ENCODE measurements around the gene ACTMAP. TPM values are rescaled to one million over a fixed set of nuclear protein-coding genes. Genes with fewer than 3 reads are reported as not detected.

Gene ACTMAP
- total and polyA plus RNA-seq, 9 of the 15 experiments (the other 6 are each of a cell fraction or from before 2014, with no cell fraction given) = 1.7 to 16.6 (median 4.9) TPM

DNA sequence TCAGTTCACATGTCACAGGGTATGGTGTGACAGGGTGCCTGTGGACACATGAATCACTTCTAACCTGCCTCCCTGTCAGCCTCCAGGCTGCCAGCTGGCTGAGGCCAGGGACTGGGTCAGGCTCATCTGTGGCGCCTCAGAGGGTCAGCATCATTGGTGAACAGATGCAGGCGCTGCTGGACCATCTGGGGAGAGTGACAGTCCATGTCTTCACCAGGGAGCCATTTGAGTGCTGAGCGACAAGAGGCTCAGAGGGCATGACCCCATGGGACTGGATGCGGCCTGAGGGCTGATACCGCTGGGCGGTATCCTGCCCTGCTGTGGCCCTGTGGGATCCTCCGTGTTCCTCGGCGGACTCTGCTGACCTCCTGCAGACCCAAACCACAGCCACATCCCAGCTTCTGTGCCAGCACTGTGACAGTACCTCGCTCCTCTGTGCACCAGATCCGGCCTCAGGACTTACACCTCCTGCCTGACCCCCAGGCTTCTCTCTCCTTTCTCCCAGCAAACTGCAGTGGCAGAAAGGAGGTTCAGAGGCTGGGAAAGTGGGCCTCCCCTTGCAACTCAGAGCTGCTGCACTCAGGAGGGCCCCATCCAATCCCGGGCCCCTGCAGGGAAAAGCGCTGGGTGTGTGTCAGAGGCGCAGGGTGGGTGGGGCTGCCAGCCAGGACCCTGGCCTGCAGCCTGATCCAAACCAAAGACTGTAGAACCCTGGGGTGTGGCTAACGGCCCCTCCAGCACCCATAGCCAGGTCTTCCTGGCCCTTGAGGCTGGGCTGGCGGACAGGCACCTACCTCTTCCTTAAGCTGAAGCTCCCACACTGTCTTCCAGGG is 10.2 kb downstream of the ACTMAP start (continued):
- TF ChIP-seq, protein P1, sequence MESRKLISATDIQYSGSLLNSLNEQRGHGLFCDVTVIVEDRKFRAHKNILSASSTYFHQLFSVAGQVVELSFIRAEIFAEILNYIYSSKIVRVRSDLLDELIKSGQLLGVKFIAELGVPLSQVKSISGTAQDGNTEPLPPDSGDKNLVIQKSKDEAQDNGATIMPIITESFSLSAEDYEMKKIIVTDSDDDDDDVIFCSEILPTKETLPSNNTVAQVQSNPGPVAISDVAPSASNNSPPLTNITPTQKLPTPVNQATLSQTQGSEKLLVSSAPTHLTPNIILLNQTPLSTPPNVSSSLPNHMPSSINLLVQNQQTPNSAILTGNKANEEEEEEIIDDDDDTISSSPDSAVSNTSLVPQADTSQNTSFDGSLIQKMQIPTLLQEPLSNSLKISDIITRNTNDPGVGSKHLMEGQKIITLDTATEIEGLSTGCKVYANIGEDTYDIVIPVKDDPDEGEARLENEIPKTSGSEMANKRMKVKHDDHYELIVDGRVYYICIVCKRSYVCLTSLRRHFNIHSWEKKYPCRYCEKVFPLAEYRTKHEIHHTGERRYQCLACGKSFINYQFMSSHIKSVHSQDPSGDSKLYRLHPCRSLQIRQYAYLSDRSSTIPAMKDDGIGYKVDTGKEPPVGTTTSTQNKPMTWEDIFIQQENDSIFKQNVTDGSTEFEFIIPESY (CRISPR knock-in tag; IDR thresholded peaks at IDR 0.05) = 0 out of 2 replicates have a peak, but pooled peaks have one; percentile 45
- 0 out of 2 replicates have a peak, but pooled peaks have one; percentile 38 for TF ChIP-seq RBFOX2 (IDR thresholded peaks at IDR 0.05; ENCODE audit: low read depth, low read length)
- TF ChIP-seq, protein P2, sequence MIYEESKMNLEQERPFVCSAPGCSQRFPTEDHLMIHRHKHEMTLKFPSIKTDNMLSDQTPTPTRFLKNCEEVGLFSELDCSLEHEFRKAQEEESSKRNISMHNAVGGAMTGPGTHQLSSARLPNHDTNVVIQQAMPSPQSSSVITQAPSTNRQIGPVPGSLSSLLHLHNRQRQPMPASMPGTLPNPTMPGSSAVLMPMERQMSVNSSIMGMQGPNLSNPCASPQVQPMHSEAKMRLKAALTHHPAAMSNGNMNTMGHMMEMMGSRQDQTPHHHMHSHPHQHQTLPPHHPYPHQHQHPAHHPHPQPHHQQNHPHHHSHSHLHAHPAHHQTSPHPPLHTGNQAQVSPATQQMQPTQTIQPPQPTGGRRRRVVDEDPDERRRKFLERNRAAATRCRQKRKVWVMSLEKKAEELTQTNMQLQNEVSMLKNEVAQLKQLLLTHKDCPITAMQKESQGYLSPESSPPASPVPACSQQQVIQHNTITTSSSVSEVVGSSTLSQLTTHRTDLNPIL (CRISPR knock-in tag; IDR thresholded peaks at IDR 0.05) = no peak
- no peak for TF ChIP-seq ZNF79 (CRISPR knock-in tag; IDR thresholded peaks at IDR 0.05; ENCODE audit: low read depth)

Measured in K562 (cell line).